ENCODE results near the gene SIGLEC15. TPM values are rescaled to one million over a fixed set of nuclear protein-coding genes. Genes with fewer than 3 reads are reported as not detected.

SIGLEC15 gene
- total RNA-seq, 1 experiment from 2014 or later, result 0.28 TPM

DNA sequence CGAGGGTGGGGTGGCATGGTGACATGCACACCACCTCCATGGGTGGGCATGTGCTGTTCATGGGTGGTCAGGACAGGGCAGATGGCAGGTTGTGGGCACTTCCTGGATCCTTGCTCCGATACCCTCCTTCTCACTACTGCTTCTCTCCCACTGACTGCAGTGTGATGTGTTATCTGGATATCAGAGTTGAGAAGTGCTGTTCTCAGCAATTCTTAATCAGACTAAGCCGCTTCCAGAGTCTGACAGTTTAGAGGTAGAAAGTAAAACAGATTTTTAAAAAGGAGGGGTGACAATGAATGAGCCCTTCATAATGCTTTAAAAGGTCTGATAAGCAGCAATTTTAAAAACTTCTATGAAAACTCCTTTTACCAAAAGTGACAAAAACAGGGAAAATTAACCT, 33.9 kb downstream of the SIGLEC15 start:
- H3K27me3 Mint-ChIP-seq (ENCODE audit: unreplicated experiment), result no peaks in the 10 kb centered on the region

DNA sequence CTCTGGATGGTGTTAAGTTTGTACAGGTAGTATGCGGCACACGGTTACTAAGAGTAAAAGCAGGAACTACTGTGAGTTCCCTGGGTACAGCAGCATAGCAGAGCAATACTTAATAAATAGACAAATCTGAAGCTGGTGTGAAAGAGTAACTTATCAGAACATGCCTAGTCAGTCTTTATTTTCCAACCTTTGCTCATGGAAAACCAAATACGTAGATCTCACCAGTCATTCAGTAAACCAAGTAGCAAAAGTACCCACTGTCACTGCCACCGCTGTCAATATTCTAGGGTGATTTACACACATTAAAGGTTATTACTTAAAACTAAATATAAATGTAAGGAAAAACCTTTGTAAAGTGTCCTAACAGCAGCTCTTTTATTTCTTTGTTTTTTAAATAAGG, 35.0 kb downstream of the SIGLEC15 start:
- no peaks in the 10 kb centered on the region for H3K27me3 Mint-ChIP-seq (ENCODE audit: unreplicated experiment)
- no peaks in the 10 kb centered on the region for H3K9me3 Mint-ChIP-seq (ENCODE audit: low read depth, unreplicated experiment)
- peaks cover 16% of the 10 kb centered on the region for H3K36me3 Mint-ChIP-seq (ENCODE audit: insufficient read depth, unreplicated experiment)
- CTCF ChIA-PET, result no interaction called here
- no peaks in the 10 kb centered on the region for H3K4me1 Mint-ChIP-seq (ENCODE audit: low read depth, unreplicated experiment)
- H3K27ac Mint-ChIP-seq (ENCODE audit: unreplicated experiment), result no peak overlapping the region
- intact Hi-C loops (cut with micrococcal nuclease; ENCODE audit: unreplicated experiment), result no loop called here
- no TSS peak for BruUV-seq (replicated peaks)
- TF ChIP-seq CTCF (IDR thresholded peaks at IDR 0.05; ENCODE audit: unreplicated experiment), result no peak
- DNase-seq, result no peak
- no peak overlapping the region for H3K4me3 Mint-ChIP-seq (ENCODE audit: low read depth, unreplicated experiment)

More for the DNA sequence above, 33.9 kb downstream of the SIGLEC15 start:
- Mint-ChIP-seq H3K27ac (ENCODE audit: unreplicated experiment) (no peak overlapping the region), H3K4me1 (ENCODE audit: low read depth, unreplicated experiment) (no peaks in the 10 kb centered on the region), H3K4me3 (ENCODE audit: low read depth, unreplicated experiment) (no peak overlapping the region), H3K9me3 (ENCODE audit: low read depth, unreplicated experiment) (no peaks in the 10 kb centered on the region), H3K36me3 (ENCODE audit: insufficient read depth, unreplicated experiment) (peaks cover 11% of the 10 kb centered on the region)
- intact Hi-C loops (cut with micrococcal nuclease; ENCODE audit: unreplicated experiment), result no loop called here
- no peak for DNase-seq
- TF ChIP-seq CTCF (IDR thresholded peaks at IDR 0.05; ENCODE audit: unreplicated experiment), result no peak
- CTCF ChIA-PET, result no interaction called here
- no TSS peak for BruUV-seq (replicated peaks)

- BruUV-seq (replicated peaks), result no TSS peak
- Mint-ChIP-seq H3K27ac (ENCODE audit: unreplicated experiment) (no peak overlapping the region), H3K4me3 (ENCODE audit: low read depth, unreplicated experiment) (no peak overlapping the region), H3K36me3 (ENCODE audit: insufficient read depth, unreplicated experiment) (peaks cover 18% of the 10 kb centered on the region), H3K9me3 (ENCODE audit: low read depth, unreplicated experiment) (no peaks in the 10 kb centered on the region), H3K27me3 (ENCODE audit: unreplicated experiment) (no peaks in the 10 kb centered on the region), H3K4me1 (ENCODE audit: low read depth, unreplicated experiment) (no peaks in the 10 kb centered on the region)
- TF ChIP-seq CTCF (IDR thresholded peaks at IDR 0.05; ENCODE audit: unreplicated experiment), result no peak
- intact Hi-C loops (cut with micrococcal nuclease; ENCODE audit: unreplicated experiment), result no loop called here
- no peak for DNase-seq
- CTCF ChIA-PET, result no interaction called here
Measured at GRCh38 chr18:45860971-45861370, 35.5 kb downstream of the SIGLEC15 start.

GRCh38 chr18:45861926-45862325, 36.5 kb downstream of the SIGLEC15 start:
- Mint-ChIP-seq H3K27ac (ENCODE audit: unreplicated experiment) (no peak overlapping the region), H3K4me3 (ENCODE audit: low read depth, unreplicated experiment) (no peak overlapping the region), H3K36me3 (ENCODE audit: insufficient read depth, unreplicated experiment) (peaks cover 24% of the 10 kb centered on the region), H3K27me3 (ENCODE audit: unreplicated experiment) (no peaks in the 10 kb centered on the region), H3K9me3 (ENCODE audit: low read depth, unreplicated experiment) (no peaks in the 10 kb centered on the region), H3K4me1 (ENCODE audit: low read depth, unreplicated experiment) (no peaks in the 10 kb centered on the region)
- intact Hi-C loops (cut with micrococcal nuclease; ENCODE audit: unreplicated experiment), result no loop called here
- no peak for DNase-seq
- no peak for TF ChIP-seq CTCF (IDR thresholded peaks at IDR 0.05; ENCODE audit: unreplicated experiment)
- no TSS peak for BruUV-seq (replicated peaks)
- CTCF ChIA-PET, result no interaction called here

DNA sequence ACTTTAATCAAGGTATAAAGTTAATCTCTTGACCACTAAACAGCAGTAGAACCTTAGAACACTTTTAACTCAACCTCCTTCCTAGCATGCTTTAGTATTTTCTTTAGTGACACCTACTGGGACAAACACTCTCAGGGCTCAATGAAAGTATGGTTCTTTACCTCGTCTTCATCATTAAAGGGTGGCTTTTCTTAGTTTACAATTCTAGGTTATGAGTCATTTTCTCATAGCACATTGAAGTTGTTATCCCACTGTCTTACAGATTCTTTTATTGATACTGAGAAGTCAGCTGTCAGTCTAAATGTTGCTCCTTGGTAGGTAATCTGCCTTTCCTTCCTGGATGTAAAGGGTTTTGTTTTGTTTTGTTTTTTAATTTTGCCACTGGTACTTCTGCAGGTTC, 38.0 kb downstream of the SIGLEC15 start:
- no TSS peak for BruUV-seq (replicated peaks)
- H3K4me1 Mint-ChIP-seq (ENCODE audit: low read depth, unreplicated experiment), result no peaks in the 10 kb centered on the region
- H3K27ac Mint-ChIP-seq (ENCODE audit: unreplicated experiment), result no peak overlapping the region
- intact Hi-C loops (cut with micrococcal nuclease; ENCODE audit: unreplicated experiment), result no loop called here
- H3K27me3 Mint-ChIP-seq (ENCODE audit: unreplicated experiment), result no peaks in the 10 kb centered on the region
- H3K36me3 Mint-ChIP-seq (ENCODE audit: insufficient read depth, unreplicated experiment), result peaks cover 24% of the 10 kb centered on the region
- CTCF ChIA-PET, result no interaction called here
- H3K4me3 Mint-ChIP-seq (ENCODE audit: low read depth, unreplicated experiment), result no peak overlapping the region
- no peak for TF ChIP-seq CTCF (IDR thresholded peaks at IDR 0.05; ENCODE audit: unreplicated experiment)
- H3K9me3 Mint-ChIP-seq (ENCODE audit: low read depth, unreplicated experiment), result no peaks in the 10 kb centered on the region
- DNase-seq, result no peak
